HepG2 (cell line): ENCODE measurements around the gene MSH4. TPM values are rescaled to one million over a fixed set of nuclear protein-coding genes. Genes with fewer than 3 reads are reported as not detected.
A peak's percentile ranks its signal among the peaks of the same experiment; 100 is the strongest.

ENCODE experiments used
- ATAC-seq: fragments of 200-7000 bp; cut with Tn5 transposase; 3 replicates; pipeline ENCODE4 v1.9.1; 2020; ENCODE audit warnings: mild to moderate bottlenecking, moderate library complexity
- BruUV-seq: library from RNA; stranded (reverse); fragments of 400-500 nt; replicated peaks from 2 replicates; lab custom pipeline; 2021; lab: Mats Ljungman, UMichigan
- CTCF ChIA-PET: fragments of 300-600 bp; formaldehyde crosslinking; extraction: SDS; loops from one replicate; lab custom pipeline; 2021; ENCODE audit warnings: low total read pairs, inconsistent platforms, low intra/inter-chr PET ratio; lab: Yijun Ruan, JAX
- POLR2A ChIA-PET: fragments of 350-600 bp; sonication (Branson Sonifier 250); formaldehyde crosslinking; loops from one replicate; lab custom pipeline; 2020; ENCODE audit warnings: antibody characterized with exemption, inconsistent platforms; lab: Yijun Ruan, JAX
- DNase-seq: peaks from one replicate; pipeline ENCODE4 v3.0.0-alpha.2; 2015; ENCODE audit warnings: low spot score
- FAIRE-seq: peaks from 3 replicates; lab custom pipeline; 2011; peaks lifted over from hg19 to GRCh38; lab: Jason Lieb, UNC
- H2AFZ ChIP-seq: one replicate; pipeline ENCODE4 v1.6.1; 2011; ENCODE audit warnings: low read length, inconsistent platforms
- H3K27ac ChIP-seq: fragments of 300-600 bp; 3 replicates; pipeline ENCODE4 v1.8.0; 2011; ENCODE audit warnings: mixed run types, mild to moderate bottlenecking, mixed read lengths, low read length, inconsistent platforms; ENCODE audit not compliant: insufficient read depth; ENCODE audit errors: extremely low read length
- H3K27me3 ChIP-seq, 2 experiments: fragments of 200-600 bp in 1 of 2; 2 replicates in 1 of 2; 3 replicates in 1 of 2; pipeline versions ENCODE4 v1.6.0 to v1.8.0; 2011; ENCODE audit warnings: low read length in 2 of 2, mild to moderate bottlenecking in 2 of 2, moderate library complexity in 2 of 2, inconsistent platforms in 1 of 2; ENCODE audit not compliant: insufficient read depth in 2 of 2, control insufficient read depth in 1 of 2
- H3K36me3 ChIP-seq, 2 experiments: fragments of 200-600 bp in 1 of 2; replicated peaks in 1 of 2; 2 replicates in 1 of 2; 3 replicates in 1 of 2; pipeline versions ENCODE4 v1.5.1 to v1.8.0; 2011; ENCODE audit warnings: low read length in 2 of 2, inconsistent platforms in 1 of 2; ENCODE audit not compliant: insufficient read depth in 2 of 2, control insufficient read depth in 1 of 2
- H3K4me1 ChIP-seq: 2 replicates; pipeline ENCODE4 v1.5.1; 2012; ENCODE audit warnings: low read length, inconsistent platforms; ENCODE audit not compliant: insufficient read depth
- H3K4me2 ChIP-seq: 2 replicates; pipeline ENCODE4 v1.6.0; 2011; ENCODE audit warnings: low read depth, low read length, inconsistent platforms
- H3K4me3 ChIP-seq, 3 experiments: fragments of 200-600 bp in 1 of 3; sonication (generic), shearing (Covaris generic) in 1 of 3; replicated peaks in 1 of 3; 2 replicates each; pipeline ENCODE4 v1.5.1; 2011 to 2016; ENCODE audit warnings: low read length in 3 of 3, inconsistent platforms in 2 of 3, low read depth in 2 of 3, mild to moderate bottlenecking in 2 of 3, control low read depth in 1 of 3, mixed read lengths in 1 of 3; ENCODE audit not compliant: insufficient read depth in 1 of 3
- H3K79me2 ChIP-seq: one replicate; pipeline ENCODE4 v1.6.1; 2011; ENCODE audit warnings: low read length, inconsistent platforms; ENCODE audit not compliant: insufficient read depth
- H3K9ac ChIP-seq: 2 replicates; pipeline ENCODE4 v1.6.0; 2011; ENCODE audit warnings: mild to moderate bottlenecking, low read depth, low read length, inconsistent platforms; ENCODE audit not compliant: insufficient read depth
- H3K9me3 ChIP-seq: 2 replicates; pipeline ENCODE4 v1.5.1; 2012; ENCODE audit warnings: mild to moderate bottlenecking, low read length
- H4K20me1 ChIP-seq: 2 replicates; pipeline ENCODE4 v1.6.0; 2011; ENCODE audit warnings: inconsistent platforms, mild to moderate bottlenecking, low read length, moderate library complexity; ENCODE audit not compliant: insufficient read depth
- ARHGAP35 ChIP-seq: sonication (generic); formaldehyde crosslinking; IDR thresholded peaks from 2 replicates; pipeline ENCODE4 v1.9.0; 2022; ENCODE audit warnings: mild to moderate bottlenecking, inconsistent platforms, moderate library complexity, missing genetic modification reagents, borderline replicate concordance
- CCAR2 ChIP-seq: fragments of 200-400 bp; formaldehyde crosslinking; optimal IDR thresholded peaks from 2 replicates; pipeline ENCODE3; 2018; ENCODE audit warnings: low read depth, mild to moderate bottlenecking, low read length, moderate library complexity
- DNMT3B ChIP-seq: conservative IDR thresholded peaks from 2 replicates; pipeline ENCODE4 v1.6.1; 2016; ENCODE audit warnings: missing biosample characterization, control low read depth
- HNRNPH1 ChIP-seq: fragments of 200-400 bp; formaldehyde crosslinking; optimal IDR thresholded peaks from 2 replicates; pipeline ENCODE3; 2017; ENCODE audit warnings: mild to moderate bottlenecking, low read depth, low read length
- IRX3 ChIP-seq: sonication (generic); formaldehyde crosslinking; IDR thresholded peaks from 2 replicates; pipeline ENCODE4 v1.8.1; 2023; ENCODE audit warnings: mild to moderate bottlenecking, low read depth, missing genetic modification reagents, borderline replicate concordance
- MTA1 ChIP-seq: sonication (generic); formaldehyde crosslinking; IDR thresholded peaks from 2 replicates; pipeline ENCODE4 v1.4.0; 2020; ENCODE audit warnings: missing genetic modification reagents, mild to moderate bottlenecking, borderline replicate concordance
- MTF2 ChIP-seq: sonication (generic); formaldehyde crosslinking; IDR thresholded peaks from 2 replicates; pipeline ENCODE4 v1.5.0; 2020; ENCODE audit warnings: missing genetic modification reagents, borderline replicate concordance
- RCOR2 ChIP-seq: IDR thresholded peaks from 2 replicates; pipeline ENCODE4 v1.6.1; 2016; ENCODE audit warnings: missing biosample characterization, missing genetic modification reagents
- SNAPC2 ChIP-seq: sonication (generic); formaldehyde crosslinking; IDR thresholded peaks from 2 replicates; pipeline ENCODE4 v1.8.1; 2022; ENCODE audit warnings: mild to moderate bottlenecking, missing genetic modification reagents
- ZNF101 ChIP-seq: sonication (generic); formaldehyde crosslinking; IDR thresholded peaks from 2 replicates; pipeline ENCODE4 v1.4.0; 2020; ENCODE audit warnings: mild to moderate bottlenecking, low read depth, missing genetic modification reagents, borderline replicate concordance
- ZNF136 ChIP-seq: sonication (generic); formaldehyde crosslinking; IDR thresholded peaks from 2 replicates; pipeline ENCODE4 v1.8.1; 2022; ENCODE audit warnings: low read depth, mild to moderate bottlenecking, moderate library complexity, missing genetic modification reagents
- ZNF296 ChIP-seq: sonication (generic); formaldehyde crosslinking; conservative IDR thresholded peaks from 2 replicates; pipeline ENCODE4 v1.5.0; 2020; ENCODE audit warnings: mild to moderate bottlenecking, missing genetic modification reagents
- ZNF496 ChIP-seq: sonication (generic); formaldehyde crosslinking; IDR thresholded peaks from 2 replicates; pipeline ENCODE4 v1.8.1; 2023; ENCODE audit warnings: mild to moderate bottlenecking, moderate library complexity, missing genetic modification reagents; ENCODE audit not compliant: insufficient replicate concordance
- ZNF501 ChIP-seq: sonication (generic); formaldehyde crosslinking; IDR thresholded peaks from 2 replicates; pipeline ENCODE4 v1.5.1; 2020; ENCODE audit warnings: mild to moderate bottlenecking, moderate library complexity, missing genetic modification reagents
- ZNF552 ChIP-seq: sonication (generic); formaldehyde crosslinking; IDR thresholded peaks from 2 replicates; pipeline ENCODE4 v1.9.0; 2022; ENCODE audit warnings: missing genetic modification reagents, mild to moderate bottlenecking, borderline replicate concordance
- ZNF713 ChIP-seq: sonication (generic); formaldehyde crosslinking; IDR thresholded peaks from 2 replicates; pipeline ENCODE4 v1.4.0; 2020; ENCODE audit warnings: mild to moderate bottlenecking, missing genetic modification reagents
- ZNF749 ChIP-seq: sonication (generic); formaldehyde crosslinking; IDR thresholded peaks from 2 replicates; pipeline ENCODE4 v1.8.0; 2022; ENCODE audit warnings: mild to moderate bottlenecking, missing genetic modification reagents, moderate library complexity, borderline replicate concordance
- WGBS: methylation state at CpG from one replicate; pipeline ENCODE4 v1.1.6; 2017; ENCODE audit warnings: low lambda C conversion rate; 5-methylcytosine and 5-hydroxymethylcytosine counted together
- in situ Hi-C: cut with HindIII; loops from 2 replicates; pipeline ENCODE4 v1.10.0; 2017; ENCODE audit warnings: low pct_unique_long_range_greater_than_20kb; ENCODE audit not compliant: extremely low pct_ligation_motif_present
- intact Hi-C: fragments of 100-400 bp; cut with micrococcal nuclease; formaldehyde crosslinking; loops from one replicate; pipeline ENCODE4 v1.10.0; 2022; ENCODE audit not compliant: unreplicated experiment
- polyA plus RNA-seq, 8 experiments: library from polyadenylated mRNA; depleted of rRNA in 3 of 8; stranded (reverse) in 7 of 8; unstranded in 1 of 8; fragments of >200 nt; fragmentation: Illumina TruSeq in 4 of 8; extraction: Trizol in 4 of 8; gene quantifications; 2 replicates each; pipeline versions ENCODE4 v1.2.1 to v1.2.3, GENCODE V29; 2011 to 2016; ENCODE audit warnings: low read depth in 4 of 8, missing spikeins in 1 of 8, mixed read lengths in 1 of 8; ENCODE audit not compliant: insufficient read depth in 1 of 8
- total RNA-seq, 5 experiments: library from RNA; depleted of rRNA; stranded (reverse); fragments of >200 nt; fragmentation: Illumina TruSeq; extraction: Trizol; gene quantifications; 2 replicates each; pipeline ENCODE4 v1.2.3, GENCODE V29; 2016; ENCODE audit warnings: low read depth in 1 of 5
- TF ChIP-seq, protein P1 (sequence below): sonication (generic); formaldehyde crosslinking; IDR thresholded peaks from 2 replicates; pipeline ENCODE4 v1.5.0; 2020; ENCODE audit warnings: mild to moderate bottlenecking, missing genetic modification reagents
- TF ChIP-seq, protein P2 (sequence below): sonication (generic); formaldehyde crosslinking; IDR thresholded peaks from 2 replicates; pipeline ENCODE4 v1.5.0; 2020; ENCODE audit warnings: missing genetic modification reagents
- TF ChIP-seq, protein P3 (sequence below): sonication (generic); formaldehyde crosslinking; IDR thresholded peaks from 2 replicates; pipeline ENCODE4 v1.4.0; 2020; ENCODE audit warnings: missing genetic modification reagents

MSH4 gene
- total and polyA plus RNA-seq, 2 of the 13 experiments (the other 11 are each of a cell fraction or from before 2014, with no cell fraction given) = 0.01 to 0.09 TPM

DNA sequence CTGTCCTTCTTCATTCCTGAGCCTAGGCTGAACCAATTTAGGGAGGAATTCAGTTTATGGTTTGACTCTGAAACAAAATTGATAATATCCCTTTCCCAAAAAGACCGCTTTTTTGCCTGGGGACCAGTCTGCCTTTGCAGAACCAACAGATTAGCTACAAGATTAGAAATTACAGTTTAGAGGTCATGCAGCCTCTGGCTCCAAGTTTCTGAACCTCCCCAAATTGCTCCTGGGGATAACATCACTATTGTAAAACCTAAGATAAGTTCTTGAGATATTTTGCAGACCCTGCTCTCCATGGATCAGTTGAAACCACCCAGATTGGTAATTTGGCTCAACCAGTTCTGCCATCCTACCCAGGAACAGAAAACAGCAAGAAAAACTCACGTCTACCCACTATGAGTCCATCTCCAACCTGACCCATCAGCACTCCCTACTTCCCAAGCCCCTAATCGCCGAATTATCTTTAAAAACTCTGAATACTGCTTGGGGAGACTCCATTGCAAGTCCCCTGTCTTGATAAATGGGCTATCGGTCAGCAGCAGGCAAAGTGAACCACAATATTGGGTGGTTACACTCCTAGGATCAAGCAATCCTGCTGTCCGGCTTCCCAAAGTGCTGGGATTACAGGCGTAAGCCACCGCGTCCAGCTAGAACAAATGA lies 11.2 kb upstream of the MSH4 start:
- intact Hi-C loops = no loop called here
- 40% methylated on average over 9 of the region's 9 CpGs for WGBS
- Histone ChIP-seq H3K9ac (peak overlapping the region; percentile 95), H3K9me3 (no peaks in the 10 kb centered on the region), H3K4me1 (peaks cover 27% of the 10 kb centered on the region), H3K79me2 (peaks cover 47% of the 10 kb centered on the region), H3K27me3 (no peaks in the 10 kb centered on the region; a peak in 1 of 5 replicates), H3K36me3 (peaks cover under 1 to 12% of the 10 kb centered on the region in 2 experiments; a peak in 3 of 5 replicates), H2AFZ (peak overlapping the region; percentile 91), H3K4me2 (peak overlapping the region; percentile 67), H3K27ac (peak overlapping the region; percentile 89), H4K20me1 (peaks cover 35% of the 10 kb centered on the region), H3K4me3 (peak overlapping the region; percentile 9 to 48 (median 48); a peak in 5 of 6 replicates)
- ATAC-seq (no peak), DNase-seq (no peak), FAIRE-seq (no peak)
- POLR2A ChIA-PET = interaction anchor here (0.7 to 3.9 kb wide), 18 partner anchors 8 to 520 kb away, joined by 3 to 54 read pairs (median 5); partner anchors contain the start of genes ACADM and MSH4
- in situ Hi-C loops = loop anchor here (5.0 kb wide), 1 partner anchor 58 kb away; no protein-coding TSS in a partner anchor
- CTCF ChIA-PET = no interaction called here
- BruUV-seq = TSS peak; percentile 100
- TF ChIP-seq RCOR2 (CRISPR knock-in tag) = no peak
- TF ChIP-seq DNMT3B (CRISPR knock-in tag) = no peak
- TF ChIP-seq IRX3 (CRISPR knock-in tag) = no peak
- no peak for TF ChIP-seq MTF2
- TF ChIP-seq ZNF713 (CRISPR knock-in tag) = no peak
- TF ChIP-seq, protein P1, sequence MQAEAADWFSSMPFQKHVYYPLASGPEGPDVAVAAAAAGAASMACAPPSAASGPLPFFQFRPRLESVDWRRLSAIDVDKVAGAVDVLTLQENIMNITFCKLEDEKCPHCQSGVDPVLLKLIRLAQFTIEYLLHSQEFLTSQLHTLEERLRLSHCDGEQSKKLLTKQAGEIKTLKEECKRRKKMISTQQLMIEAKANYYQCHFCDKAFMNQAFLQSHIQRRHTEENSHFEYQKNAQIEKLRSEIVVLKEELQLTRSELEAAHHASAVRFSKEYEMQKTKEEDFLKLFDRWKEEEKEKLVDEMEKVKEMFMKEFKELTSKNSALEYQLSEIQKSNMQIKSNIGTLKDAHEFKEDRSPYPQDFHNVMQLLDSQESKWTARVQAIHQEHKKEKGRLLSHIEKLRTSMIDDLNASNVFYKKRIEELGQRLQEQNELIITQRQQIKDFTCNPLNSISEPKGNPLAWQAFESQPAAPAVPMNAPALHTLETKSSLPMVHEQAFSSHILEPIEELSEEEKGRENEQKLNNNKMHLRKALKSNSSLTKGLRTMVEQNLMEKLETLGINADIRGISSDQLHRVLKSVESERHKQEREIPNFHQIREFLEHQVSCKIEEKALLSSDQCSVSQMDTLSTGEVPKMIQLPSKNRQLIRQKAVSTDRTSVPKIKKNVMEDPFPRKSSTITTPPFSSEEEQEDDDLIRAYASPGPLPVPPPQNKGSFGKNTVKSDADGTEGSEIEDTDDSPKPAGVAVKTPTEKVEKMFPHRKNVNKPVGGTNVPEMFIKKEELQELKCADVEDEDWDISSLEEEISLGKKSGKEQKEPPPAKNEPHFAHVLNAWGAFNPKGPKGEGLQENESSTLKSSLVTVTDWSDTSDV (CRISPR knock-in tag) = no peak
- no peak for TF ChIP-seq ZNF296 (CRISPR knock-in tag)
- TF ChIP-seq CCAR2 = no peak
- TF ChIP-seq ARHGAP35 = no peak
- TF ChIP-seq ZNF496 (CRISPR knock-in tag) = no peak
- TF ChIP-seq, protein P2, sequence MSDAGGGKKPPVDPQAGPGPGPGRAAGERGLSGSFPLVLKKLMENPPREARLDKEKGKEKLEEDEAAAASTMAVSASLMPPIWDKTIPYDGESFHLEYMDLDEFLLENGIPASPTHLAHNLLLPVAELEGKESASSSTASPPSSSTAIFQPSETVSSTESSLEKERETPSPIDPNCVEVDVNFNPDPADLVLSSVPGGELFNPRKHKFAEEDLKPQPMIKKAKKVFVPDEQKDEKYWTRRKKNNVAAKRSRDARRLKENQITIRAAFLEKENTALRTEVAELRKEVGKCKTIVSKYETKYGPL (CRISPR knock-in tag) = no peak
- no peak for TF ChIP-seq ZNF136 (CRISPR knock-in tag)
- TF ChIP-seq ZNF101 = no peak; the same call in 1 of the 2 replicates
- no peak for TF ChIP-seq ZNF749 (CRISPR knock-in tag)
- no peak for TF ChIP-seq MTA1 (CRISPR knock-in tag)
- TF ChIP-seq SNAPC2 (CRISPR knock-in tag) = 0 out of 2 replicates have a peak, but pooled peaks have one; percentile 61
- TF ChIP-seq, protein P3, sequence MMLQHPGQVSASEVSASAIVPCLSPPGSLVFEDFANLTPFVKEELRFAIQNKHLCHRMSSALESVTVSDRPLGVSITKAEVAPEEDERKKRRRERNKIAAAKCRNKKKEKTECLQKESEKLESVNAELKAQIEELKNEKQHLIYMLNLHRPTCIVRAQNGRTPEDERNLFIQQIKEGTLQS (CRISPR knock-in tag) = no peak
- no peak for TF ChIP-seq HNRNPH1
- TF ChIP-seq ZNF501 (CRISPR knock-in tag) = no peak
- peak; percentile 29; the same call in 1 of the 2 replicates for TF ChIP-seq ZNF552 (CRISPR knock-in tag)
